ENCODE results near the gene DRG2. TPM values are rescaled to one million over a fixed set of nuclear protein-coding genes. Genes with fewer than 3 reads are reported as not detected.

DRG2 gene
- total and polyA plus RNA-seq, 2 donors (not counting 3 experiments of a cell fraction or from before 2014, with no cell fraction given), result 50.2 to 60.4 TPM

DNA sequence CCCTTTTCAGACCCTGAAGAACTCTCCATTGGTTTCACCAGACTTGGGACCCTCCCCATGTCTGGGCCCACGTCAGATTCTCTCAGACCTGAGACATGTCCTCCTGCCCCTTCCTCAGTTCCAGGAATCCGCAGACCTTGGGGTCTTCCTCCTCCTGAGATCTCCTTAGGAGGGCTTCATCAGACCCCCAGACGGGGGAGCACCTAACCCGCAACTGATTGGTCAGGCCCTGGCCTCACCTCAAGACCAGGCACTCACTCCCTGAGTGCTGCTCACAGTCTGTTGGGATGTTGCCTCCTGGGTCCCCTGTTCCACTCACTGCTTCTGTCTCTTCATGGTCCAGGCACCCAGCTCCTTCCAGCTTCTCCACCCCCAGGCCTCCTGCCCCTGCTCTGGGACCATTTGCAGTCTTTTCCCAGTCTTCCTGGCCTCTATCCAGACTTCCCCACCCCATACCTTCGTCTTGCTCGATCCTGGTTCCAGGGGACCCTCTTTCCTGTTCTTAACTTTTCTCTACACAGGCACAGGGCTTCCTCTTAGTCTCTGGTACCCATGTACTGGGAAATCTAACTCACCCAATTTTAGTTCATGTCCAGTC is 47.4 kb upstream of the DRG2 start:
- peak overlapping the region; percentile 71 for H3K4me2 ChIP-seq (ENCODE audit: insufficient read depth, low read length)
- peaks cover 12% of the 10 kb centered on the region for H3K79me2 ChIP-seq (ENCODE audit: control insufficient read depth, insufficient read depth, low read length)
- FAIRE-seq (no peak), DNase-seq (ENCODE audit: low read depth, low spot score) (no peak)
- dilution Hi-C loops (cut with MboI; ENCODE audit: extremely low pct_ligation_motif_present, low sequenced_read_pairs), result loop anchor here (25.0 kb wide), 1 partner anchor 153 kb away; no protein-coding TSS in a partner anchor
- no peak overlapping the region for H3K27ac ChIP-seq (ENCODE audit: insufficient read depth, low read depth, low read length)
- ChIA-PET POLR2A (no interaction called here), CTCF (no interaction called here)
- no peaks in the 10 kb centered on the region for H3K9me3 ChIP-seq (replicated peaks; ENCODE audit: control insufficient read depth, insufficient read depth, low read length)
- no peaks in the 10 kb centered on the region for H3K9me1 ChIP-seq (replicated peaks; ENCODE audit: control insufficient read depth, extremely low read depth, insufficient read depth, low read length)
- no peaks in the 10 kb centered on the region for H3K36me3 ChIP-seq (ENCODE audit: control insufficient read depth in 2 of 2, extremely low read depth in 1 of 2, insufficient read depth in 2 of 2, low read length in 2 of 2)
- peak overlapping the region; percentile 44 for H3K9ac ChIP-seq (replicated peaks; ENCODE audit: extremely low read depth, insufficient read depth, low read length)
- peak overlapping the region; percentile 27 to 96 (median 45) for H3K4me3 ChIP-seq (replicated peaks in 1 of 3; ENCODE audit: insufficient read depth in 1 of 3, low read depth in 1 of 3, low read length in 3 of 3)
- H4K20me1 ChIP-seq (replicated peaks; ENCODE audit: control insufficient read depth, extremely low read depth, insufficient read depth, low read length), result no peaks in the 10 kb centered on the region
- no peak for TF ChIP-seq GATA2 (IDR thresholded peaks at IDR 0.05; ENCODE audit: insufficient read depth, insufficient read length, low read depth, low read length)
- no peak for TF ChIP-seq FOS (IDR thresholded peaks at IDR 0.05; ENCODE audit: borderline replicate concordance, insufficient read depth, low read length)
- no peak for TF ChIP-seq EZH2 (IDR thresholded peaks at IDR 0.05; ENCODE audit: borderline replicate concordance, low read depth, low read length, severe bottlenecking)
- TF ChIP-seq MYC (IDR thresholded peaks at IDR 0.05; ENCODE audit: low read depth, low read length), result no peak
- TF ChIP-seq POLR2A (IDR thresholded peaks at IDR 0.05; ENCODE audit: low read depth, low read length), result no peak
- TF ChIP-seq, protein P1, sequence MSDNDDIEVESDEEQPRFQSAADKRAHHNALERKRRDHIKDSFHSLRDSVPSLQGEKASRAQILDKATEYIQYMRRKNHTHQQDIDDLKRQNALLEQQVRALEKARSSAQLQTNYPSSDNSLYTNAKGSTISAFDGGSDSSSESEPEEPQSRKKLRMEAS (IDR thresholded peaks at IDR 0.05; ENCODE audit: insufficient read depth, insufficient read length), result no peak
- TF ChIP-seq, protein P2, sequence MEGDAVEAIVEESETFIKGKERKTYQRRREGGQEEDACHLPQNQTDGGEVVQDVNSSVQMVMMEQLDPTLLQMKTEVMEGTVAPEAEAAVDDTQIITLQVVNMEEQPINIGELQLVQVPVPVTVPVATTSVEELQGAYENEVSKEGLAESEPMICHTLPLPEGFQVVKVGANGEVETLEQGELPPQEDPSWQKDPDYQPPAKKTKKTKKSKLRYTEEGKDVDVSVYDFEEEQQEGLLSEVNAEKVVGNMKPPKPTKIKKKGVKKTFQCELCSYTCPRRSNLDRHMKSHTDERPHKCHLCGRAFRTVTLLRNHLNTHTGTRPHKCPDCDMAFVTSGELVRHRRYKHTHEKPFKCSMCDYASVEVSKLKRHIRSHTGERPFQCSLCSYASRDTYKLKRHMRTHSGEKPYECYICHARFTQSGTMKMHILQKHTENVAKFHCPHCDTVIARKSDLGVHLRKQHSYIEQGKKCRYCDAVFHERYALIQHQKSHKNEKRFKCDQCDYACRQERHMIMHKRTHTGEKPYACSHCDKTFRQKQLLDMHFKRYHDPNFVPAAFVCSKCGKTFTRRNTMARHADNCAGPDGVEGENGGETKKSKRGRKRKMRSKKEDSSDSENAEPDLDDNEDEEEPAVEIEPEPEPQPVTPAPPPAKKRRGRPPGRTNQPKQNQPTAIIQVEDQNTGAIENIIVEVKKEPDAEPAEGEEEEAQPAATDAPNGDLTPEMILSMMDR (IDR thresholded peaks at IDR 0.05; ENCODE audit: extremely low read depth in 1 of 2, insufficient read depth in 1 of 2, low read depth in 1 of 2, low read length in 2 of 2), result no peak
- no peak for TF ChIP-seq POLR2AphosphoS5 (IDR thresholded peaks at IDR 0.05; ENCODE audit: insufficient read depth, low read depth, low read length)
- no peak for TF ChIP-seq JUN (IDR thresholded peaks at IDR 0.05; ENCODE audit: borderline replicate concordance, insufficient read depth, insufficient read length, low read depth)
- peaks cover 20% of the 10 kb centered on the region for H3K4me1 ChIP-seq (ENCODE audit: control insufficient read depth, extremely low read depth, insufficient read depth, low read length)
- BruUV-seq (replicated peaks), result no TSS peak
- intact Hi-C loops (cut with micrococcal nuclease), result no loop called here
- H3K27me3 ChIP-seq (ENCODE audit: control insufficient read depth in 2 of 2, insufficient read depth in 2 of 2, low read length in 2 of 2), result no peaks in the 10 kb centered on the region
- H2AFZ ChIP-seq (ENCODE audit: low read depth, low read length), result peak overlapping the region; percentile 80
